ENCODE measurements around the gene NCAM2. TPM values are rescaled to one million over a fixed set of nuclear protein-coding genes. Genes with fewer than 3 reads are reported as not detected.

NCAM2 gene
- total RNA-seq, 1 donor from 2014 or later, result 0.84 TPM

- Histone ChIP-seq H3K9me3 (ENCODE audit: low read depth) (no peaks in the 10 kb centered on the region), H3K27ac (no peak overlapping the region), H3K9ac (no peak overlapping the region), H3K27me3 (no peaks in the 10 kb centered on the region), H3F3A (ENCODE audit: low read depth) (no peaks in the 10 kb centered on the region), H3K4me3 (no peak overlapping the region), H3K4me1 (no peaks in the 10 kb centered on the region), H2AFZ (replicated peaks) (no peak overlapping the region), H3K79me2 (ENCODE audit: low read depth) (no peaks in the 10 kb centered on the region), H4K20me1 (ENCODE audit: low read depth) (no peaks in the 10 kb centered on the region), H3K4me2 (no peak overlapping the region), H3K36me3 (no peaks in the 10 kb centered on the region)
- Mint-ChIP-seq H3K4me3 (no peak overlapping the region), H3K9me3 (no peaks in the 10 kb centered on the region), H3K36me3 (no peaks in the 10 kb centered on the region), H3K27ac (no peak overlapping the region), H3K4me1 (peaks cover 8% of the 10 kb centered on the region), H3K27me3 (ENCODE audit: insufficient read depth, low read depth) (no peaks in the 10 kb centered on the region)
- peak; percentile 42 for DNase-seq (ENCODE audit: low spot score)
- TF ChIP-seq, protein P1, sequence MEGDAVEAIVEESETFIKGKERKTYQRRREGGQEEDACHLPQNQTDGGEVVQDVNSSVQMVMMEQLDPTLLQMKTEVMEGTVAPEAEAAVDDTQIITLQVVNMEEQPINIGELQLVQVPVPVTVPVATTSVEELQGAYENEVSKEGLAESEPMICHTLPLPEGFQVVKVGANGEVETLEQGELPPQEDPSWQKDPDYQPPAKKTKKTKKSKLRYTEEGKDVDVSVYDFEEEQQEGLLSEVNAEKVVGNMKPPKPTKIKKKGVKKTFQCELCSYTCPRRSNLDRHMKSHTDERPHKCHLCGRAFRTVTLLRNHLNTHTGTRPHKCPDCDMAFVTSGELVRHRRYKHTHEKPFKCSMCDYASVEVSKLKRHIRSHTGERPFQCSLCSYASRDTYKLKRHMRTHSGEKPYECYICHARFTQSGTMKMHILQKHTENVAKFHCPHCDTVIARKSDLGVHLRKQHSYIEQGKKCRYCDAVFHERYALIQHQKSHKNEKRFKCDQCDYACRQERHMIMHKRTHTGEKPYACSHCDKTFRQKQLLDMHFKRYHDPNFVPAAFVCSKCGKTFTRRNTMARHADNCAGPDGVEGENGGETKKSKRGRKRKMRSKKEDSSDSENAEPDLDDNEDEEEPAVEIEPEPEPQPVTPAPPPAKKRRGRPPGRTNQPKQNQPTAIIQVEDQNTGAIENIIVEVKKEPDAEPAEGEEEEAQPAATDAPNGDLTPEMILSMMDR (IDR thresholded peaks at IDR 0.05), result peak; percentile 69
- no peak for TF ChIP-seq EZH2 (IDR thresholded peaks at IDR 0.05)
Observed at GRCh38 chr21:21232320-21232719, 234.1 kb downstream of the NCAM2 start.

- H3K9ac ChIP-seq, result no peak overlapping the region
- TF ChIP-seq EZH2phosphoT487 (IDR thresholded peaks at IDR 0.05) (no peak), EZH2 (IDR thresholded peaks at IDR 0.05) (no peak)
- TF ChIP-seq, protein P1 (IDR thresholded peaks at IDR 0.05), result no peak
- no peak overlapping the region for H3K4me2 ChIP-seq
- no peaks in the 10 kb centered on the region for H3K9me3 ChIP-seq (ENCODE audit: low read depth)
- no peak overlapping the region for H3K27ac ChIP-seq
- no peak overlapping the region for H3K27ac Mint-ChIP-seq
- H3K4me3 Mint-ChIP-seq, result no peak overlapping the region
- no peaks in the 10 kb centered on the region for H4K20me1 ChIP-seq (ENCODE audit: low read depth)
- H2AFZ ChIP-seq (replicated peaks), result no peak overlapping the region
- H3K36me3 Mint-ChIP-seq, result no peaks in the 10 kb centered on the region
- H3K4me1 Mint-ChIP-seq, result peaks cover 8% of the 10 kb centered on the region
- no peak for DNase-seq (ENCODE audit: low spot score)
- no peaks in the 10 kb centered on the region for H3K4me1 ChIP-seq
- no peaks in the 10 kb centered on the region for H3K27me3 ChIP-seq
- no peaks in the 10 kb centered on the region for H3K27me3 Mint-ChIP-seq (ENCODE audit: insufficient read depth, low read depth)
- no peaks in the 10 kb centered on the region for H3K79me2 ChIP-seq (ENCODE audit: low read depth)
- H3K4me3 ChIP-seq, result no peak overlapping the region
- H3K9me3 Mint-ChIP-seq, result no peaks in the 10 kb centered on the region
- no peaks in the 10 kb centered on the region for H3K36me3 ChIP-seq
- no peaks in the 10 kb centered on the region for H3F3A ChIP-seq (ENCODE audit: low read depth)
Observed at GRCh38 chr21:21233051-21233450, 234.8 kb downstream of the NCAM2 start.

DNA sequence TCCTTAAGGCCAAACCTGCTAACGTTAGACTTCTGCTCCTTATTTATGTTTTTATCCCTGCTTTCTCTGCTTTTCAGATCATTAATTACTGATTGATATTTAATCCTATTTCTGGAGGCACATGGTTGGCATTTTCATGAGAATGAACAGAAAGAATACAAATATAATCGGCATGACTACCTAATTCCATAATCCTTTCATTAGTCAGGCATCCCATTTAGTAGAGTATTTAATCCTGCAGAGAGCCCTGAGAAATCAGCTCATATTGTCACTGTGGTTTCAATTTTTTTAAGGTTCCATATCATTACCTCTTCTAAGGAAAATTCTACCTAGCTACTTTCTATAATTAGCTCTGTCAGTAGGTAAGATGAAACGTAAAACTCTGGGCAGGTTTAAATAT lies 238.8 kb downstream of the NCAM2 start:
- Histone ChIP-seq H2AFZ (replicated peaks) (no peak overlapping the region), H3K27ac (no peak overlapping the region), H3K9me3 (ENCODE audit: low read depth) (no peaks in the 10 kb centered on the region)

More for the DNA sequence above, 238.8 kb downstream of the NCAM2 start:
- H4K20me1 ChIP-seq (ENCODE audit: low read depth), result no peaks in the 10 kb centered on the region
- DNase-seq (ENCODE audit: low spot score), result no peak
- peaks cover 8% of the 10 kb centered on the region for H3K4me1 Mint-ChIP-seq
- H3K9me3 Mint-ChIP-seq, result no peaks in the 10 kb centered on the region
- H3K4me3 Mint-ChIP-seq, result no peak overlapping the region
- no peaks in the 10 kb centered on the region for H3K27me3 Mint-ChIP-seq (ENCODE audit: insufficient read depth, low read depth)
- H3K4me2 ChIP-seq, result no peak overlapping the region
- H3K36me3 ChIP-seq, result no peaks in the 10 kb centered on the region
- no peaks in the 10 kb centered on the region for H3K36me3 Mint-ChIP-seq
- no peaks in the 10 kb centered on the region for H3K4me1 ChIP-seq
- no peak overlapping the region for H3K9ac ChIP-seq
- H3F3A ChIP-seq (ENCODE audit: low read depth), result no peaks in the 10 kb centered on the region
- H3K4me3 ChIP-seq, result no peak overlapping the region
- no peaks in the 10 kb centered on the region for H3K79me2 ChIP-seq (ENCODE audit: low read depth)
- no peak overlapping the region for H3K27ac Mint-ChIP-seq
- TF ChIP-seq EZH2 (IDR thresholded peaks at IDR 0.05) (no peak), EZH2phosphoT487 (IDR thresholded peaks at IDR 0.05) (no peak)
- TF ChIP-seq, protein P1 (IDR thresholded peaks at IDR 0.05), result no peak
- no peaks in the 10 kb centered on the region for H3K27me3 ChIP-seq

All from neural progenitor cell (in vitro differentiated cells).